ENCODE results near the gene RPL39. TPM values are rescaled to one million over a fixed set of nuclear protein-coding genes. Genes with fewer than 3 reads are reported as not detected.

RPL39 gene
- total and polyA plus RNA-seq, 2 experiments from 2014 or later = 2,910 to 2,912 TPM

DNA sequence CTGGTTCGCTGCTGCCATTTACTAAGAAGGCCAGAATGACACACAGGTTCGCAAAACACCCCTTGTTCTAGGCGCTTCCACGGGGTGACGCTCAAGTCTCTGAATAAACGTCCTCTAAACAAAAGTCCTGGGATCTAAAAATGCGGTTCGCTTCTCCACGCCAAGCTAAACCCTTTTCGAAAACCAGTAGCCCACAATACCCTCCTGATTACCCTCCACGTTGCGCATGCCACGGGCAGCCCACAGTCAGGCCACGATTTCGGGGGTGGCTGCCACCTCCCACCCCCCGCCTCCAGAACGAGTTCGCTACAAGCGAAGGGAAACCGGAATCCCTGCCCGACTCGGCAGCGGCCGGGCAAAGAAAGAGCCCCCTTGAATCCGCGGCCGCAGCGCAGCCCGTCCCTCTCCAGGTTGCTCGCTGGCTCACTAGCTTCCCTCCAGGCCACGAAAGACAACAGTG is 423 bp downstream of the RPL39 start (continued):
- TF ChIP-seq, protein P1, sequence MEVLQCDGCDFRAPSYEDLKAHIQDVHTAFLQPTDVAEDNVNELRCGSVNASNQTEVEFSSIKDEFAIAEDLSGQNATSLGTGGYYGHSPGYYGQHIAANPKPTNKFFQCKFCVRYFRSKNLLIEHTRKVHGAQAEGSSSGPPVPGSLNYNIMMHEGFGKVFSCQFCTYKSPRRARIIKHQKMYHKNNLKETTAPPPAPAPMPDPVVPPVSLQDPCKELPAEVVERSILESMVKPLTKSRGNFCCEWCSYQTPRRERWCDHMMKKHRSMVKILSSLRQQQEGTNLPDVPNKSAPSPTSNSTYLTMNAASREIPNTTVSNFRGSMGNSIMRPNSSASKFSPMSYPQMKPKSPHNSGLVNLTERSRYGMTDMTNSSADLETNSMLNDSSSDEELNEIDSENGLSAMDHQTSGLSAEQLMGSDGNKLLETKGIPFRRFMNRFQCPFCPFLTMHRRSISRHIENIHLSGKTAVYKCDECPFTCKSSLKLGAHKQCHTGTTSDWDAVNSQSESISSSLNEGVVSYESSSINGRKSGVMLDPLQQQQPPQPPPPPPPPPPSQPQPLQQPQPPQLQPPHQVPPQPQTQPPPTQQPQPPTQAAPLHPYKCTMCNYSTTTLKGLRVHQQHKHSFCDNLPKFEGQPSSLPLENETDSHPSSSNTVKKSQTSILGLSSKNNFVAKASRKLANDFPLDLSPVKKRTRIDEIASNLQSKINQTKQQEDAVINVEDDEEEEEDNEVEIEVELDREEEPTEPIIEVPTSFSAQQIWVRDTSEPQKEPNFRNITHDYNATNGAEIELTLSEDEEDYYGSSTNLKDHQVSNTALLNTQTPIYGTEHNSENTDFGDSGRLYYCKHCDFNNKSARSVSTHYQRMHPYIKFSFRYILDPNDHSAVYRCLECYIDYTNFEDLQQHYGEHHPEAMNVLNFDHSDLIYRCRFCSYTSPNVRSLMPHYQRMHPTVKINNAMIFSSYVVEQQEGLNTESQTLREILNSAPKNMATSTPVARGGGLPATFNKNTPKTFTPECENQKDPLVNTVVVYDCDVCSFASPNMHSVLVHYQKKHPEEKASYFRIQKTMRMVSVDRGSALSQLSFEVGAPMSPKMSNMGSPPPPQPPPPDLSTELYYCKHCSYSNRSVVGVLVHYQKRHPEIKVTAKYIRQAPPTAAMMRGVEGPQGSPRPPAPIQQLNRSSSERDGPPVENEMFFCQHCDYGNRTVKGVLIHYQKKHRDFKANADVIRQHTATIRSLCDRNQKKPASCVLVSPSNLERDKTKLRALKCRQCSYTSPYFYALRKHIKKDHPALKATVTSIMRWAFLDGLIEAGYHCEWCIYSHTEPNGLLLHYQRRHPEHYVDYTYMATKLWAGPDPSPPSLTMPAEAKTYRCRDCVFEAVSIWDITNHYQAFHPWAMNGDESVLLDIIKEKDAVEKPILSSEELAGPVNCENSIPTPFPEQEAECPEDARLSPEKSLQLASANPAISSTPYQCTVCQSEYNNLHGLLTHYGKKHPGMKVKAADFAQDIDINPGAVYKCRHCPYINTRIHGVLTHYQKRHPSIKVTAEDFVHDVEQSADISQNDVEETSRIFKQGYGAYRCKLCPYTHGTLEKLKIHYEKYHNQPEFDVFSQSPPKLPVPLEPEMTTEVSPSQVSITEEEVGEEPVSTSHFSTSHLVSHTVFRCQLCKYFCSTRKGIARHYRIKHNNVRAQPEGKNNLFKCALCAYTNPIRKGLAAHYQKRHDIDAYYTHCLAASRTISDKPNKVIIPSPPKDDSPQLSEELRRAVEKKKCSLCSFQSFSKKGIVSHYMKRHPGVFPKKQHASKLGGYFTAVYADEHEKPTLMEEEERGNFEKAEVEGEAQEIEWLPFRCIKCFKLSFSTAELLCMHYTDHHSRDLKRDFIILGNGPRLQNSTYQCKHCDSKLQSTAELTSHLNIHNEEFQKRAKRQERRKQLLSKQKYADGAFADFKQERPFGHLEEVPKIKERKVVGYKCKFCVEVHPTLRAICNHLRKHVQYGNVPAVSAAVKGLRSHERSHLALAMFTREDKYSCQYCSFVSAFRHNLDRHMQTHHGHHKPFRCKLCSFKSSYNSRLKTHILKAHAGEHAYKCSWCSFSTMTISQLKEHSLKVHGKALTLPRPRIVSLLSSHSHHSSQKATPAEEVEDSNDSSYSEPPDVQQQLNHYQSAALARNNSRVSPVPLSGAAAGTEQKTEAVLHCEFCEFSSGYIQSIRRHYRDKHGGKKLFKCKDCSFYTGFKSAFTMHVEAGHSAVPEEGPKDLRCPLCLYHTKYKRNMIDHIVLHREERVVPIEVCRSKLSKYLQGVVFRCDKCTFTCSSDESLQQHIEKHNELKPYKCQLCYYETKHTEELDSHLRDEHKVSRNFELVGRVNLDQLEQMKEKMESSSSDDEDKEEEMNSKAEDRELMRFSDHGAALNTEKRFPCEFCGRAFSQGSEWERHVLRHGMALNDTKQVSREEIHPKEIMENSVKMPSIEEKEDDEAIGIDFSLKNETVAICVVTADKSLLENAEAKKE (CRISPR knock-in tag; IDR thresholded peaks at IDR 0.05) = no peak
- TF ChIP-seq EZH2phosphoT487 (IDR thresholded peaks at IDR 0.05; ENCODE audit: unreplicated experiment) = no peak
- no peak for TF ChIP-seq JUNB (IDR thresholded peaks at IDR 0.05; ENCODE audit: unreplicated experiment)
- TF ChIP-seq CREB1 (CRISPR knock-in tag; IDR thresholded peaks at IDR 0.05; ENCODE audit: low read depth) = no peak
- no peak for TF ChIP-seq POLR2AphosphoS5 (IDR thresholded peaks at IDR 0.05; ENCODE audit: low read depth)
- TF ChIP-seq NANOG (IDR thresholded peaks at IDR 0.05; ENCODE audit: borderline replicate concordance) = no peak
- TF ChIP-seq STAT1 (IDR thresholded peaks at IDR 0.05; ENCODE audit: unreplicated experiment) = no peak
- TF ChIP-seq, protein P2, sequence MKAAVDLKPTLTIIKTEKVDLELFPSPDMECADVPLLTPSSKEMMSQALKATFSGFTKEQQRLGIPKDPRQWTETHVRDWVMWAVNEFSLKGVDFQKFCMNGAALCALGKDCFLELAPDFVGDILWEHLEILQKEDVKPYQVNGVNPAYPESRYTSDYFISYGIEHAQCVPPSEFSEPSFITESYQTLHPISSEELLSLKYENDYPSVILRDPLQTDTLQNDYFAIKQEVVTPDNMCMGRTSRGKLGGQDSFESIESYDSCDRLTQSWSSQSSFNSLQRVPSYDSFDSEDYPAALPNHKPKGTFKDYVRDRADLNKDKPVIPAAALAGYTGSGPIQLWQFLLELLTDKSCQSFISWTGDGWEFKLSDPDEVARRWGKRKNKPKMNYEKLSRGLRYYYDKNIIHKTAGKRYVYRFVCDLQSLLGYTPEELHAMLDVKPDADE (IDR thresholded peaks at IDR 0.05) = no peak
